ENCODE data around the gene FARP1. TPM values are rescaled to one million over a fixed set of nuclear protein-coding genes. Genes with fewer than 3 reads are reported as not detected.
"Not testable (repeated sequence)": the region's sequence is repeated elsewhere in the genome, so short reads cannot be mapped to it uniquely, and the experiment has no call there.

Gene FARP1
- total RNA-seq, 2 donors from 2014 or later: 1.0 to 2.2 TPM

DNA sequence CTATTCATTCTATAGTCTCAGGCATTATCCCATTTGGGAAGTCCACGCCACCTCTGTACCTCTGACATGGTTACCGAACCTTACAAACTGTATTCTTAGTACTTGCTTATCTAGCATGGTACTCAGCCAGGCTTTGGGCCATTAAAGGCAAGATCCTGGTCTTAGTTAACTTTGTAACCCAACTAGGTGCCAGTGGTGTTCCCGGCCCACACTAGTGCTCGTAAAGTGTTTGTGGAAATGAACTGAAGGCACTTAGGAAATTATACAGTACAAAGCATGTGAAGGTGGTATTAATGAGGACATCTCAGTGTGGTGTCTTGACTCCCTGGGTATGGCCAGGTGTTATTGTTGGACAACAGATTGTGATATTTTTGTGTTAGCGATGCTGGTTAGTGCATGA is 122.0 kb downstream of the FARP1 start:
- Mint-ChIP-seq H3K9me3 (no peaks in the 10 kb centered on the region), H3K27me3 (peaks cover 0 to 2% of the 10 kb centered on the region in 2 donors), H3K27ac (no peak overlapping the region), H3K36me3 (no peaks in the 10 kb centered on the region), H3K4me1 (ENCODE audit: low read depth in 2 of 2) (no peaks in the 10 kb centered on the region), H3K4me3 (no peak overlapping the region)
- DNase-seq (ENCODE audit: low spot score) (no peak), ATAC-seq (no peak)

DNA sequence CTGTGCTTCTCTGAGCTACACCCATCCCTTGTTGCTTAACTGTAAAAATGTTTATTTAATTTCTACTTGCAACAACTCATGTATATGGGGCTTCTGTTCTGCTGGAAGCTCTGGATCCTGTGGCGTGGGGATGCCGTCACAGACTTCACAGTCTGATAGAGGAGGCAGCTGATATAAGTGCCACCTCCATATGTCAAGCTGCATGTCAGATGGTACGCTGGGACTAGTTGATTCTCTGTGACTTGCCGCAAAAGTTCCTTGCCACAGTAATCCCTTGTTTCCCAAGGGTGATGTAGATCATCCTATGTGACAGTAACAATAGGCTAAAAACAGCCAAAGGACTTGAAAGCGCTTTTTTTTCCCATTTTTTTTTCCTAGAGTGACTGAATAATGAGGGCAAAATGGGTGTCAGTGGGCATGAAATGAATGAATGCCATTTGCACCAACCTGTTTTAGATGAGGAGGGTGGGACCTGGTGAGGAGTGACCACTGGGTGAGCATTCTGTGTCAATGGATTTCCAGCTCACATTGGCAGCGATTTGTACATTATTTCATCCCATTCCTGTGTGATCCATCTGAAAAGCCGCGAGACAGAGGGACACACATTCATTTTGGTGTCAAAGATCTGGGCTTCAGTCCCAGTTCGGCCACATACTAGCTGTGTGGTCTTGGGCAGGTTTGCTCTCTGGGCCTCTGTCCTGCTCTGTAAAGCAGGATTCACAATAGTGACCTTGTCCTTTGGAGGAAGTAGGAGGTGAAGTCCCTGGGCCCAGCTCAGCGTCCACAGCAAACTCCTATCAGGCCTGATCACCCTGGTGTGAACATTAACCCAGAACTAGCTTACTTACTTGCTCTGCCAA is 123.0 kb downstream of the FARP1 start:
- ATAC-seq (no peak), DNase-seq (ENCODE audit: low spot score) (no peak)
- H3K27ac Mint-ChIP-seq: no peak overlapping the region
- no peaks in the 10 kb centered on the region for H3K9me3 Mint-ChIP-seq
- no peaks in the 10 kb centered on the region for H3K4me1 Mint-ChIP-seq (ENCODE audit: low read depth in 2 of 2)
- no peaks in the 10 kb centered on the region for H3K36me3 Mint-ChIP-seq
- H3K4me3 Mint-ChIP-seq: no peak overlapping the region
- peaks cover 0 to 2% of the 10 kb centered on the region in 2 donors for H3K27me3 Mint-ChIP-seq

DNA sequence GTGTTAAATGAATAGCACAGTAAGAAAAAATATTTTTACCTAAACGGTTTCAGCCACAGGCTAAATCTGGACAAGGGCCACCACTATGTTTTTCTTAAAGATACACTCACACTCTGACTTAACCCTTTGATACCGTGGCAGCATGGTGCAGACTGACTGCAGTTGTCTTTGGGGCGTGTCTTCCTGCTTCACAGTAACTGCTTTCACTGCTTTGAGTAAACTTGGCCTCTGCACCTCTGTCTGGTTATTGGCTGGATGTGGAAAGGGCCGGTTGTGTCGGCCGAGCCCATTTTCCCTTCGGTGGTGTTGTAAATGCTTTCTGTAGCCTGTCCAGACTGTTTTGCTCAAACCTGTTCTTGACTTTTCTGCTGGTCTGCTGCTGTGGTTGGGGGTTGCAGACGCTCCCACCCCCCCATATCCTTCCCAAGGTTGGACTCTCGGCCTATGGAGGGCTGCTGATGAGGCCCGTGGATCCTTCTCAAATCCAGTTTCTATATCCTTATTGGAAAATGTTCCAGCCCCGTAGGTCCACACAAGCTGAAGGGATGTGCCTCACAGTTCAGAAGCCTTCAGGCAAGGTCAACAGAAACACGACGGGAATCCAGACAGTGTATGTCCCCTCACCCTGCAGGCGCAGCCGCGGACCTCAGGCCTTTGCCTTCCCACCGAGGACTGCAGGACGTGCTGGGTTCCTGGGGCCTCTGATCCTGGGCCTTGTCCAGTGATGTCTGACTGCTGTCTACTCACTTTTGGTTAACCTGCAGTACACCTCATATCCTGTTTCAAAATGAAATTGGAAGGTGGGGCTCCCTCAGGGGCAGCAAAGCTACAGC is 124.4 kb downstream of the FARP1 start:
- ATAC-seq: no peak
- no peak for DNase-seq (ENCODE audit: low spot score)
- no peaks in the 10 kb centered on the region for H3K36me3 Mint-ChIP-seq
- no peak overlapping the region for H3K4me3 Mint-ChIP-seq
- H3K27me3 Mint-ChIP-seq: peaks cover 0 to 4% of the 10 kb centered on the region in 2 donors
- no peaks in the 10 kb centered on the region for H3K9me3 Mint-ChIP-seq
- no peaks in the 10 kb centered on the region for H3K4me1 Mint-ChIP-seq (ENCODE audit: low read depth in 2 of 2)
- no peak overlapping the region for H3K27ac Mint-ChIP-seq

DNA sequence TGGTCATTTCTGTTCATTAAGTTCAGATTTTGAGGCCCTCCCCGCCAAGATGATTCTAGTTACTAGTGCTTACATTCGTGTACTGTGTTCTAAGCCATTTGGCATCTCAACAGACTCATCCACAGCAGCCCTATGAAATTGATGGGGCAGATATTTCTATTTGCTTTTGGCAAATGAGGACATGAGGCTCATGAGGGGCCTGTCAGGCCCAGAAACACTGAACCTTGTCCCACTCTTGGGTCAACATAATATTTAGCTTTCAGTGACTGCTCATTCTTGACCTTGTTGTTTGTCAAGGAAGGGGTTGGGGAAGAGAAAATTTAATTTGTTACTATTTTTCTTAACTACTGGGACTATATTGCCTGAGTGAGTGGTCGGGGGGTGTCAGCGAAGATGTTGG is 126.5 kb downstream of the FARP1 start:
- no peaks in the 10 kb centered on the region for H3K9me3 Mint-ChIP-seq
- no peak for ATAC-seq
- no peak for DNase-seq (ENCODE audit: low spot score)

DNA sequence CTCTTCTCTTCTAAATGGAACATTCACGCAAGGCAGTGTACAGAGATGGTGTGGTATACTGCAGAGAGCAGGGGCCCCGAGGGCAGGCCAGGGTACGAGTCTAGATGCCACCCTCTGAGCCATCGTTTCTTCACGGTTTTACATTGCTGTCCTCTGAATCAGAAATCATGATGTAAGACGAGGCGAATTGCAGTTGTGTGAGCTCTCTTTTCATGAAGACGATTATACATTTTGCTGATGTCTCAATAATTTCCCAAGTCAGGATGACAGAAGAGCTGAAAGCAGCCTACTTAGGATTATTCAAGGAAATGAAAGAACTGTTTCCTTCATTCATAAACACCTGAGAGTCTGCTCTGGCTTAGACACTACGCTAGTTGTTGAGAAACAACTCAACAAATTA is 127.9 kb downstream of the FARP1 start:
- no peaks in the 10 kb centered on the region for H3K36me3 Mint-ChIP-seq
- H3K9me3 Mint-ChIP-seq: no peaks in the 10 kb centered on the region
- no peak for ATAC-seq
- no peak overlapping the region for H3K27ac Mint-ChIP-seq
- H3K4me1 Mint-ChIP-seq (ENCODE audit: low read depth in 2 of 2): no peaks in the 10 kb centered on the region
- DNase-seq (ENCODE audit: low spot score): no peak
- H3K27me3 Mint-ChIP-seq: peaks cover 0 to 5% of the 10 kb centered on the region in 2 donors
- no peak overlapping the region for H3K4me3 Mint-ChIP-seq

More for the DNA sequence above, 126.5 kb downstream of the FARP1 start:
- H3K36me3 Mint-ChIP-seq: no peaks in the 10 kb centered on the region
- H3K4me3 Mint-ChIP-seq: no peak overlapping the region
- H3K27ac Mint-ChIP-seq: no peak overlapping the region
- H3K27me3 Mint-ChIP-seq: peaks cover 0 to 6% of the 10 kb centered on the region in 2 donors
- H3K4me1 Mint-ChIP-seq (ENCODE audit: low read depth in 2 of 2): no peaks in the 10 kb centered on the region

DNA sequence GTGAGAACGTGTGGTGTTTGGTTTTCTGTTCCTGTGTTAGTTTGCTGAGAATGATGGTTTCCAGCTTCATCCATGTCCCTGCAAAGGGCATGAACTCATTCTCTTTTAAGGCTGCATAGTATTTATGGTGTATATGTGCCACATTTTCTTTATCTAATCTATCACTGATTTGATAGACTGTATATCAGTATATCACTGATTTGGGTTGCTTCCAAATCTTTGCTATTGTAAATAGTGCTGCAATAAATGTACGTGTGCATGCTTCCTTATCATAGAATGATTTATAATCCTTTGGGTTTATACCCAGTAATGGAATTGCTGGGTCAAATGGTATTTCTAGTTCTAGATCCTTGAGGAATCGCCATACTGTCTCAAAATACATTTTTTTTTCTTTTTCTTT is 128.8 kb downstream of the FARP1 start:
- H3K4me1 Mint-ChIP-seq (ENCODE audit: low read depth in 2 of 2); H3K4me3 Mint-ChIP-seq; H3K36me3 Mint-ChIP-seq; H3K9me3 Mint-ChIP-seq; ATAC-seq; H3K27ac Mint-ChIP-seq; DNase-seq (ENCODE audit: low spot score); H3K27me3 Mint-ChIP-seq: not testable (repeated sequence)

DNA sequence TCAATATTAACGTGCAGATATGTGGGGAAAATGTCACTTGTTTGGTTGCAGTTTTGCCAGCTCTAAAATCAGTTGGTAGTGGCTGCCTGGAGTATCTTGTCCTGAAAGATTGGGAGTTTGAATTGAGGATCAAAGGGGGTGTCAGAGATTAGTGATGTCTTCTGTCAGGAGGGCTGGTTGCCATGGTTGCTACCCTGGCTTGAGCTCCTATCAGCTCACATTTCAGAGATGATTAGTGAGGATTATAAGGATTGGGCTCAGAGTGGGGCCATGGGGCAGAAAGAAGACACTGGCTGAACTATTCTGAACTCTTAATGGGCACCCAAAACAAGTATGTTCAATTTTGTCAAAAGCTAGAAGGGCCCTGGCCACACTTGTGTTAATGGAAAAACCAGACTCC is 129.7 kb downstream of the FARP1 start:
- Mint-ChIP-seq H3K4me3 (no peak overlapping the region), H3K27ac (no peak overlapping the region), H3K27me3 (peaks cover 8% of the 10 kb centered on the region in 2 donors), H3K36me3 (no peaks in the 10 kb centered on the region), H3K9me3 (no peaks in the 10 kb centered on the region), H3K4me1 (ENCODE audit: low read depth in 2 of 2) (no peaks in the 10 kb centered on the region)
- ATAC-seq: no peak
- DNase-seq (ENCODE audit: low spot score): no peak

DNA sequence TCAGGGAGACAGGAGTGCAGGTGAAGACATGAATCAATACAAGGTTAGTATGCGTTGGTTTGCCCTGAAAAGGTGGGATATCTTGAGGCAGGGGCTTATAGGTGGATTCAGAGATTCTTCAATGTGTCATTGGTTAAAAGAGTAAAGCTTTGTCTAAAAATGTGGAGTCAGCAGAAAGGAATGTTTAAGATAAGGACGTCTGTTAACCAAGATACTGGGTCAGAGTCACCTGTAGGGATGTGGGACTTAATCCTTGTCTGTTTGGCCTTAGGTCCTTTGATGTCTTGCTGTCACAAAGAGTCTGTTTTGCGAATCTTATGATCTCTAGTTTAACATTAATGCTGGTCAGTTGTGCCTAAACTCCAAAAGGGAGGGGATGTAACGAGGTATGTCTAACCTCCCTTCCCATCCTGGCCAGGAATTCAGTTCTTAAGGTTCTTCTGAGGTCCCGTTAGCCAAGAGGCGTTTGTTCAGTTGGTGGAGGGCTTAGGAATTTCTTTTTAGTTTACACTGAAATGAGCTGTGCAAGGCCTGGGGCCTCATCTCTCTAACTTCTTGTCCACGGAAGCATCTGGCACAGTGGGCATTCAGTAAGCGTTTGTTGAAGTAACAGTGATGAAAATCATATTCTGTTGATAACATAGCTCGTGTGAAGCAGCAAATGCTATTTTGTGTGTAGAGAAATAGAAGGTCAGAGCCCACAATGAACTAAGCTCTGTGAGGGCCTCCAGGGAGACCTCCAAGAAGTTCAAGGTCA is 130.4 kb downstream of the FARP1 start:
- H3K36me3 Mint-ChIP-seq: no peaks in the 10 kb centered on the region
- no peaks in the 10 kb centered on the region for H3K4me1 Mint-ChIP-seq (ENCODE audit: low read depth in 2 of 2)
- no peaks in the 10 kb centered on the region for H3K9me3 Mint-ChIP-seq
- H3K27ac Mint-ChIP-seq: no peak overlapping the region
- H3K4me3 Mint-ChIP-seq: no peak overlapping the region
- ATAC-seq (no peak), DNase-seq (ENCODE audit: low spot score) (no peak)
- peaks cover 12 to 14% of the 10 kb centered on the region in 2 donors for H3K27me3 Mint-ChIP-seq

DNA sequence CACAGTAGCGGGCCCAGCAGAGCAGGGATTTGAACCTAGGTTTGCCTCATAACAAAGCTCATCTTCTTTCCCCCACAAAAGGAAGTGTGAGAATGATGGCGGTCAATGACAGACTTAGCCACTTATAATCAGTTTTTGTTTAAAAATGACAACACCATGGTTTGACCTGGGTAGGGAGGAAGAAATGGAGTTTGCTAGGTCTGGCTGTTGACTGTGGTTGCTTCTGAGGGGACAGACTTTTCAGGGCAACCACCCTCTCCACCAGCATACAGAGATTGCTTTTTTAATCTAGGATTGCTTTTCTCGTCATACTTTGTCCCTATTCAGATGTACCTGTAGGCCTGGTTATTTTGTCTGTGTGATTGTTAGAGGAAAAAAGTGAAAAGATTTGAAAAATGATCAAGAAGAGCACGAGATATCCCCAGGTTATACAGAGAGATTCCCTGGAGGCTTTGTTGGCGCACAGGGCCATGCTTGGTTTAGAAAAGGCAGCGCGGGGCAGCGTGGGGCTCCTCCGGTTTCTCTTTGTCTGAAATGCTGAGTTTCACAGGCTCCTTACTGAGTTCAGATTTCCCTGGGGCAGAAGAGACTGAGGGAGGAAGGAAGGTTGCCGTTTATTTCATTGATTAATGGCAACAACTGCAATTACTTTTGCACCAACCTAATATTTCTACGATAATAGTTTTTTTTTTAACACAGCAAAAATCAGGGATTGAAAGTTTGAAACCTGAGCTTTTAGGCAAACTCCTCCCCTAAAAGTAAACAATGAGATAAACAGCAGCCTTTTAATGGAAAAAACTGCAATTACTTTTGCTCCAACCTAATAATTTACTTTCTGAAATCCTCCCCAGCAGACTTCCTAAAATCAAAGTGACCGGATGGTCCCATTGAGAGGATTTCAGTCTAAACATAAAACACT is 131.2 kb downstream of the FARP1 start:
- no peak overlapping the region for H3K4me3 Mint-ChIP-seq
- no peaks in the 10 kb centered on the region for H3K4me1 Mint-ChIP-seq (ENCODE audit: low read depth in 2 of 2)
- no peaks in the 10 kb centered on the region for H3K36me3 Mint-ChIP-seq
- no peaks in the 10 kb centered on the region for H3K9me3 Mint-ChIP-seq
- H3K27me3 Mint-ChIP-seq: peaks cover 12 to 16% of the 10 kb centered on the region in 2 donors
- DNase-seq (ENCODE audit: low spot score) (no peak), ATAC-seq (no peak)
- no peak overlapping the region for H3K27ac Mint-ChIP-seq

DNA sequence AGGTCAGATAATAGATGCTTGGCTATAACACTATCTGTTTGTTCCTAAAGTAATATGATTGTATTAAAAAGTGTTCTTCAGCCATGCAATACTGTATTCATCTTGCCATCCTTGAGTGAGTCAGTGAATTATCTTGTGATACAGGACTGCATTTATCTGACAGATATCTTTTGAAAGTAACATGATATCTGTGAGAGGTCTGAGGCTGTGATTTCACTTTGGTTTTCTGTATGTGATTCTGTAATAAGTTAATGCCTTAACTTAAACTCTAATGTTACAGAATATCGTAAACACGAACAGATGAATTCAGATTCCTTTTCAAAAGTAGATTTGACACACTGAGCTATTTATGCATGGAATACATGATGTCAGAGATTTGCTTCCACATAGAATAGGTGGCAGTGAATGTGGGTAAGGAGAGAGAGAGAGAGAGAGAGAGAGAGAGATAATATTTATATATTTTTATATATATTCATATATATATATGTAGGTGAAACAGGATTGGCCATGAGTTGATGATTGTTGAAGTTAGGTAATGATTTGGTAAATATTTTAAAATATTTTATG is 132.1 kb downstream of the FARP1 start:
- no peaks in the 10 kb centered on the region for H3K36me3 Mint-ChIP-seq
- DNase-seq (ENCODE audit: low spot score) (no peak), ATAC-seq (no peak)
- no peak overlapping the region for H3K4me3 Mint-ChIP-seq
- no peak overlapping the region for H3K27ac Mint-ChIP-seq
- peaks cover 0 to 2% of the 10 kb centered on the region in 2 donors for H3K4me1 Mint-ChIP-seq (ENCODE audit: low read depth in 2 of 2)
- H3K9me3 Mint-ChIP-seq: no peaks in the 10 kb centered on the region
- H3K27me3 Mint-ChIP-seq: peaks cover 14 to 21% of the 10 kb centered on the region in 2 donors

DNA sequence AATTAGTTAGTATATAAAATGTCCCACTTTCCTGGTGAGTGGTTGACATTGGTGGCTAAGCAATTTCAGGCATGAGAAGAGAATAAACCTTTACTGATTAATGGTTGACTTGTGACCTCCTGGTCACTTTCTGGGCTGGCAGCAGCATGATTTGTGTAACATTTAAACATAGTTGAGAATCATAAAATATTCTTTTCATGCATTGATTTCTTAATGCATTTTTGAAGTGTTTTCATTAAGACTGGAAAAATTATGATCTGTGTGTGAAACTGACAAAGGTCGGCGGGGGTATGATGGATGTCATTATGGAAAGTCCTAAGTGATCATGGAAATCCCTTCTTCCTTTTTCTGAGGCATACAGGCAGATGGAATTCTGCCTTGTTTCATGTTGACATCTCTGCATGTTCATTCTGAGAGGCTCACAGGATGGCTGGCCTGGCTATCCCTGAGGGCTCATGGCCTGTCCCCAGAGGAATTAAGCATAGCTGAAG is 132.8 kb downstream of the FARP1 start:
- Mint-ChIP-seq H3K4me3 (no peak overlapping the region), H3K4me1 (ENCODE audit: low read depth in 2 of 2) (peaks cover 0 to 3% of the 10 kb centered on the region in 2 donors), H3K27ac (no peak overlapping the region), H3K9me3 (no peaks in the 10 kb centered on the region), H3K27me3 (peaks cover 19 to 27% of the 10 kb centered on the region in 2 donors), H3K36me3 (no peaks in the 10 kb centered on the region)
- ATAC-seq (no peak), DNase-seq (ENCODE audit: low spot score) (no peak)

DNA sequence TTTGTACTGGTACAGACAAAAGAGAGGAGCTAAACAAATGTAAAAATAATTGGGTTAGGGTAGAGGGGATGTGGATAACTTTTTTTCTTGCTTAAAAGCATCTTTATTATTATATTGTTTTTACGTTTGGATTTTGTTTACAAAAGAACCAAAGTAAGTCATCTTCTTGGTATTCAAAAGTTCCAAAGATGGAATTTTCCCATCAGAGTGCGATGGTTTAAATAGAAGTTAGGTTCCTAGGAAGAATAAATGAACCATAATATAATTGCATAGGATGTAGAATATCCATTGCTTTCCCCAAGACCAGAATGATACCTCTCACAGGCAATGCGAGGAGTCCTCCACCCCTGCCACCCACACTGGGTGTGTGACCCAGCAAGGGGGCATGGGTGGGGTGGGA is 133.6 kb downstream of the FARP1 start:
- Mint-ChIP-seq H3K27me3 (peaks cover 18 to 27% of the 10 kb centered on the region in 2 donors), H3K4me1 (ENCODE audit: low read depth in 2 of 2) (peaks cover 0 to 3% of the 10 kb centered on the region in 2 donors), H3K36me3 (no peaks in the 10 kb centered on the region), H3K9me3 (no peaks in the 10 kb centered on the region), H3K27ac (no peak overlapping the region), H3K4me3 (no peak overlapping the region)
- ATAC-seq: no peak
- no peak for DNase-seq (ENCODE audit: low spot score)

Measured in natural killer cell treated with Interleukin-12 subunit alpha and Interleukin-12 subunit beta and Interleukin-15 and Interleukin-18, amount 100 ng/mL, for 72 hours (primary cell).